GM18498 (cell line): ENCODE results near the gene GADD45A.

Experiments used
- ATAC-seq: cut with Tn5 transposase; IDR thresholded peaks from one replicate; pipeline ENCODE4 v1.9.1; 2021; ENCODE audit warnings: mild to moderate bottlenecking, moderate library complexity; ENCODE audit not compliant: unreplicated experiment

The GADD45A gene

GRCh38 chr1:67687649-67688048 lies 2.6 kb downstream of the GADD45A start:
- ATAC-seq: no peak

- ATAC-seq: no peak
Measured at GRCh38 chr1:67688526-67689219, 3.7 kb downstream of the GADD45A start.

- ATAC-seq: no peak
Measured at GRCh38 chr1:67689267-67690017, 4.4 kb downstream of the GADD45A start.

- ATAC-seq: no peak
Measured at GRCh38 chr1:67690018-67690363, 5.0 kb downstream of the GADD45A start.

- no peak for ATAC-seq
Measured at GRCh38 chr1:67690411-67690810, 5.4 kb downstream of the GADD45A start.

GRCh38 chr1:67691712-67692111 lies 6.7 kb downstream of the GADD45A start:
- ATAC-seq: no peak

- ATAC-seq: no peak
Measured at GRCh38 chr1:67695963-67696362, 11.0 kb downstream of the GADD45A start.

GRCh38 chr1:67696708-67697107 lies 11.7 kb downstream of the GADD45A start:
- no peak for ATAC-seq

GRCh38 chr1:67700220-67700619 lies 15.2 kb downstream of the GADD45A start:
- ATAC-seq: no peak

- no peak for ATAC-seq
Measured at GRCh38 chr1:67700692-67701410, 15.8 kb downstream of the GADD45A start.

- no peak for ATAC-seq
Measured at GRCh38 chr1:67701876-67702275, 16.9 kb downstream of the GADD45A start.

- ATAC-seq: no peak
Measured at GRCh38 chr1:67704351-67704750, 19.4 kb downstream of the GADD45A start.

- no peak for ATAC-seq
Measured at GRCh38 chr1:67705735-67706453, 20.9 kb downstream of the GADD45A start.

- no peak for ATAC-seq
Measured at GRCh38 chr1:67708606-67709005, 23.6 kb downstream of the GADD45A start.

GRCh38 chr1:67710417-67710816 lies 25.4 kb downstream of the GADD45A start:
- ATAC-seq: no peak

GRCh38 chr1:67711158-67711854 lies 26.3 kb downstream of the GADD45A start:
- ATAC-seq: no peak

GRCh38 chr1:67711855-67712212 lies 26.8 kb downstream of the GADD45A start:
- no peak for ATAC-seq

- ATAC-seq: no peak
Measured at GRCh38 chr1:67713057-67713846, 28.3 kb downstream of the GADD45A start.

GRCh38 chr1:67715819-67716218 lies 30.8 kb downstream of the GADD45A start:
- no peak for ATAC-seq

GRCh38 chr1:67716800-67717199 lies 31.8 kb downstream of the GADD45A start:
- ATAC-seq: no peak
